ENCODE measurements around the gene NRSN1. TPM values are rescaled to one million over a fixed set of nuclear protein-coding genes. Genes with fewer than 3 reads are reported as not detected.

The NRSN1 gene
- total RNA-seq, result 0.90 TPM
- 0.73 TPM for polyA plus RNA-seq

- WGBS, result 2% methylated on average over 37 of the region's 37 CpGs
Observed at GRCh38 chr6:24125980-24126379, at the start of gene NRSN1. NRSN1 (plus strand) TSS chr6:24126215; CDS start chr6:24134328, 8,113 bp downstream.

DNA sequence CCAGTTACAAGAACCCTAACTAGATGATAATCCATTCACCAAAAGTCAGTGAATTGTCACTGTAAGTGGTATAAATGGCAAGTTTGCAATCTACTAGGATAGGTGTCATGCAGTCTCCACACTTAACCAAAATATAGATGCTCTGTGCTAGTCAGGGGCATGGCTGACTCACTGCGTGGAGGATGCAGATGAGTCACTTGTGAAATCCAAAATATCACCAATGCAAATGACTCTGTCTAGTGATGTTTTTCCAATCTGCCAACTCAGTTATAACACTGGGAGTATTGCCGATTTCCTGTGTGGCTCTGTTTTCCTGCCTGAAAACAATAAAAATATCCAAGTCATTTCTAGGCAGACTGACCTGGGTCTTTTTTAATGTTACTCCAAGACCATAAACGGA is 47.8 kb upstream of the NRSN1 start:
- Histone ChIP-seq H3K27ac (ENCODE audit: low read depth) (no peak overlapping the region), H3K4me3 (ENCODE audit: low read depth, low read length) (no peak overlapping the region), H3K36me3 (ENCODE audit: insufficient read depth) (no peaks in the 10 kb centered on the region), H3K4me1 (ENCODE audit: insufficient read depth) (no peaks in the 10 kb centered on the region)
- DNase-seq (ENCODE audit: extremely low spot score), result no peak
- 76% methylated on average over 3 of the region's 3 CpGs for WGBS

More at GRCh38 chr6:24125980-24126379, at the start of gene NRSN1:
- H3K27ac ChIP-seq (ENCODE audit: low read depth), result no peak within 1 kb of the TSS
- H3K4me3 ChIP-seq (ENCODE audit: low read depth, low read length), result no peak within 1 kb of the TSS
- no peaks in the 10 kb centered on the region for H3K36me3 ChIP-seq (ENCODE audit: insufficient read depth)
- H3K4me1 ChIP-seq (ENCODE audit: insufficient read depth), result no peaks in the 10 kb centered on the region
- no peak for DNase-seq (ENCODE audit: extremely low spot score)

- Histone ChIP-seq H3K36me3 (ENCODE audit: insufficient read depth) (no peaks in the 10 kb centered on the region), H3K27ac (ENCODE audit: low read depth) (no peak overlapping the region), H3K4me1 (ENCODE audit: insufficient read depth) (no peaks in the 10 kb centered on the region), H3K4me3 (ENCODE audit: low read depth, low read length) (no peak overlapping the region)
- DNase-seq (ENCODE audit: extremely low spot score), result no peak
- 68% methylated on average over 2 of the region's 2 CpGs for WGBS
Observed at GRCh38 chr6:24079076-24079475, 46.9 kb upstream of the NRSN1 start.

- Histone ChIP-seq H3K36me3 (ENCODE audit: insufficient read depth) (no peaks in the 10 kb centered on the region), H3K4me3 (ENCODE audit: low read depth, low read length) (no peak overlapping the region), H3K27ac (ENCODE audit: low read depth) (no peak overlapping the region), H3K4me1 (ENCODE audit: insufficient read depth) (no peaks in the 10 kb centered on the region)
- DNase-seq (ENCODE audit: extremely low spot score), result no peak
- whole genome bisulfite sequencing, result 35% methylated on average over 1 of the region's 1 CpG
Observed at GRCh38 chr6:24080711-24081110, 45.3 kb upstream of the NRSN1 start.

GRCh38 chr6:24089736-24090135 is 36.3 kb upstream of the NRSN1 start:
- no peak overlapping the region for H3K4me3 ChIP-seq (ENCODE audit: low read depth, low read length)
- no peaks in the 10 kb centered on the region for H3K36me3 ChIP-seq (ENCODE audit: insufficient read depth)
- no peak overlapping the region for H3K27ac ChIP-seq (ENCODE audit: low read depth)
- no peaks in the 10 kb centered on the region for H3K4me1 ChIP-seq (ENCODE audit: insufficient read depth)
- DNase-seq (ENCODE audit: extremely low spot score), result no peak
- 19% methylated on average over 2 of the region's 2 CpGs for WGBS

GRCh38 chr6:24092407-24092806 is 33.6 kb upstream of the NRSN1 start:
- 88% methylated on average over 3 of the region's 3 CpGs for WGBS
- H3K36me3 ChIP-seq (ENCODE audit: insufficient read depth), result no peaks in the 10 kb centered on the region
- H3K4me3 ChIP-seq (ENCODE audit: low read depth, low read length), result no peak overlapping the region
- no peak for DNase-seq (ENCODE audit: extremely low spot score)
- no peaks in the 10 kb centered on the region for H3K4me1 ChIP-seq (ENCODE audit: insufficient read depth)
- H3K27ac ChIP-seq (ENCODE audit: low read depth), result no peak overlapping the region

GRCh38 chr6:24093381-24093780 is 32.6 kb upstream of the NRSN1 start:
- DNase-seq (ENCODE audit: extremely low spot score), result no peak
- no peaks in the 10 kb centered on the region for H3K36me3 ChIP-seq (ENCODE audit: insufficient read depth)
- H3K4me3 ChIP-seq (ENCODE audit: low read depth, low read length), result no peak overlapping the region
- H3K27ac ChIP-seq (ENCODE audit: low read depth), result no peak overlapping the region
- no peaks in the 10 kb centered on the region for H3K4me1 ChIP-seq (ENCODE audit: insufficient read depth)
- WGBS, result 87% methylated on average over 4 of the region's 4 CpGs

DNA sequence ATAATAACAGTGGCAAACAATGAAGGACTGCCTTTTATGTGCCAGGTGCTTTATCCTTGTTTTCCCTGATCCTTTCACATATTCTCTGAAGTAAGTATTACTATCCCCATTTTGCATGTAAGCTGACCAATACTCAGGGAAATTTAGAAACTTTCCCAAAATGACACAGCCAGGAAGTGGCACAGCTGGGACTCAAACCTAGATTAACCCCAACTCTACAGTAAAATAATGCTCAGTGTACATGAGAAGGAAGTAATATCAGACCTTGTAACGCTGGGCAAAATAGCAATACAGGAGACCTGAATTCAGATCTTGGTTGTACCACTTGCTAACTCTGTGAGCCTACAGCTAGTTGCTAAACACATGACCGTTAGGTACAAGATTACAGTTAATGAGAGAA is 26.8 kb upstream of the NRSN1 start:
- WGBS, result 68% methylated on average over 2 of the region's 2 CpGs
- no peaks in the 10 kb centered on the region for H3K4me1 ChIP-seq (ENCODE audit: insufficient read depth)
- H3K27ac ChIP-seq (ENCODE audit: low read depth), result no peak overlapping the region
- no peaks in the 10 kb centered on the region for H3K36me3 ChIP-seq (ENCODE audit: insufficient read depth)
- H3K4me3 ChIP-seq (ENCODE audit: low read depth, low read length), result no peak overlapping the region
- no peak for DNase-seq (ENCODE audit: extremely low spot score)

- 64% methylated on average over 1 of the region's 1 CpG for WGBS
- Histone ChIP-seq H3K27ac (ENCODE audit: low read depth) (no peak overlapping the region), H3K36me3 (ENCODE audit: insufficient read depth) (no peaks in the 10 kb centered on the region), H3K4me1 (ENCODE audit: insufficient read depth) (no peaks in the 10 kb centered on the region), H3K4me3 (ENCODE audit: low read depth, low read length) (no peak overlapping the region)
- DNase-seq (ENCODE audit: extremely low spot score), result no peak
Observed at GRCh38 chr6:24100024-24100769, 25.8 kb upstream of the NRSN1 start.

GRCh38 chr6:24100770-24101155 is 25.3 kb upstream of the NRSN1 start:
- no peak for DNase-seq (ENCODE audit: extremely low spot score)
- no peaks in the 10 kb centered on the region for H3K4me1 ChIP-seq (ENCODE audit: insufficient read depth)
- no peak overlapping the region for H3K4me3 ChIP-seq (ENCODE audit: low read depth, low read length)
- H3K36me3 ChIP-seq (ENCODE audit: insufficient read depth), result no peaks in the 10 kb centered on the region
- H3K27ac ChIP-seq (ENCODE audit: low read depth), result no peak overlapping the region
- WGBS, result 25% methylated on average over 2 of the region's 2 CpGs

GRCh38 chr6:24105191-24105590 is 20.8 kb upstream of the NRSN1 start:
- H3K27ac ChIP-seq (ENCODE audit: low read depth), result no peak overlapping the region
- no peak overlapping the region for H3K4me3 ChIP-seq (ENCODE audit: low read depth, low read length)
- DNase-seq (ENCODE audit: extremely low spot score), result no peak
- no peaks in the 10 kb centered on the region for H3K36me3 ChIP-seq (ENCODE audit: insufficient read depth)
- H3K4me1 ChIP-seq (ENCODE audit: insufficient read depth), result no peaks in the 10 kb centered on the region
- WGBS, result 73% methylated on average over 2 of the region's 2 CpGs

- H3K36me3 ChIP-seq (ENCODE audit: insufficient read depth), result no peaks in the 10 kb centered on the region
- 67% methylated on average over 5 of the region's 5 CpGs for WGBS
- no peak overlapping the region for H3K27ac ChIP-seq (ENCODE audit: low read depth)
Observed at GRCh38 chr6:24106291-24106690, 19.7 kb upstream of the NRSN1 start.

DNA sequence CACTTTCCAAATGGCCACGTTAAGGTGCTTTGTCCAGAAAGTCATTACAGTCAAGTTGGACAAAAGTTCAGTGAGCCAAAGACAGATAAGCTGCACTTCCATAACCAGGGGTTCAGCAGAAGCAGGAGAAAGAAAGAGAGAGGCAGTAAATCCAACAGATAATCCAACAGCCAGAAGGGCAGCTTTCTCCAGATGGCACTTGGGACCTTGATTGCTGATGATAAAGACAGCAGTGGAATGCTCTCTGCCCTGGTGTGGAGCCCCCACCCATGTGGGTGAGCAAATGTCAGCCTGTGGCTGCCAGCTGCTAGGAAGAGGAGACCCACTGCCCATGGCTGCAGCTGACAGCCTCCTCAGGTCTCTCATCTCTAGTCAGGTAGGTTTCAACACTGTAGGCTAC is 18.7 kb upstream of the NRSN1 start:
- WGBS, result 49% methylated on average over 1 of the region's 1 CpG
- H3K4me1 ChIP-seq (ENCODE audit: insufficient read depth), result no peaks in the 10 kb centered on the region
- no peaks in the 10 kb centered on the region for H3K36me3 ChIP-seq (ENCODE audit: insufficient read depth)
- DNase-seq (ENCODE audit: extremely low spot score), result no peak
- no peak overlapping the region for H3K4me3 ChIP-seq (ENCODE audit: low read depth, low read length)
- no peak overlapping the region for H3K27ac ChIP-seq (ENCODE audit: low read depth)

More at GRCh38 chr6:24106291-24106690, 19.7 kb upstream of the NRSN1 start:
- Histone ChIP-seq H3K4me3 (ENCODE audit: low read depth, low read length) (no peak overlapping the region), H3K4me1 (ENCODE audit: insufficient read depth) (no peaks in the 10 kb centered on the region)
- no peak for DNase-seq (ENCODE audit: extremely low spot score)

GRCh38 chr6:24108056-24108455 is 18.0 kb upstream of the NRSN1 start:
- Histone ChIP-seq H3K36me3 (ENCODE audit: insufficient read depth) (no peaks in the 10 kb centered on the region), H3K4me3 (ENCODE audit: low read depth, low read length) (no peak overlapping the region), H3K27ac (ENCODE audit: low read depth) (no peak overlapping the region), H3K4me1 (ENCODE audit: insufficient read depth) (no peaks in the 10 kb centered on the region)
- DNase-seq (ENCODE audit: extremely low spot score), result no peak
- 77% methylated on average over 6 of the region's 6 CpGs for WGBS

Data from urinary bladder (tissue), 4 donors.